ENCODE measurements around the gene N4BP3.

GRCh38 chr5:178150977-178151734, 37.8 kb downstream of the N4BP3 start:
- no peak for TF ChIP-seq CTCF (IDR thresholded peaks at IDR 0.05)
- no peak for TF ChIP-seq POLR2A (IDR thresholded peaks at IDR 0.05)
